Stimulated activated CD4-positive, alpha-beta T cell treated with anti-CD3 and anti-CD28 coated beads, TNF-alpha, amount 100 ng/mL, for 4 hours (primary cell): ENCODE measurements around the gene GALNT1.

Experiments used
- DNase-seq, 3 experiments: peaks; one replicate each; pipeline ENCODE4 v3.0.0-alpha.2; 2020; ENCODE audit warnings: low read depth in 3 of 3

Gene GALNT1

DNA sequence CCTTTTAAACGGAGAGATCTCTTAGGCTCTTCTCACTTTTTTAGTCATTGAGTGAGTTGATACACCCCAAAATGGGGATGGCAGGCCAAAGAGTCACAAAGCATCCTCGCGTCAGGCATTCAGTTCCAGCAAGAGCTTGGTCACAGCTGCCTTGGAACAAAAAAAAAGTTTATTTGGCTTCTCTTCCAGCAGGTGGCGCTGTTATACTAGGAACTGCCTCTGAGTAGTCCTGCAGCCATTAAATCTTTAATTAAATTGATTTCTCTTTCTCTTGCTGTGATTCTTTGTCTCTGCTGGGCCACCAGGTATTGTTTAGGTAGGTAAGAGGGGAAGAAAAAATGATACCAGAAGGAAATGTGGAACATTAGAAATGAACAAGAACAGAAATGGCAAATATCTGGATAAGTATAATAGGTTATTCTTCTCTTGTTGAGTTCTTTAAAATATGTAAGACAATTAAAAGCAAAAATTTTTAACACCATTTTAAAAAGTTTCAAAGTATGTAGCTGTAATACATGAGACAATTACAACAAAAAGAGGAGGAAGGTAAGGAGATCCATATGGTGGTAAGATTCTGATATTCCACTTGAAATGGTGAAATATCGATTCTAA lies 175.1 kb downstream of the GALNT1 start:
- peak in 1 of 3 experiments; percentile 35 for DNase-seq
